ENCODE data around the gene KATNA1.
A peak's percentile ranks its signal among the peaks of the same experiment; 100 is the strongest.
"Not testable (repeated sequence)": the region's sequence is repeated elsewhere in the genome, so short reads cannot be mapped to it uniquely, and the experiment has no call there.

The KATNA1 gene

DNA sequence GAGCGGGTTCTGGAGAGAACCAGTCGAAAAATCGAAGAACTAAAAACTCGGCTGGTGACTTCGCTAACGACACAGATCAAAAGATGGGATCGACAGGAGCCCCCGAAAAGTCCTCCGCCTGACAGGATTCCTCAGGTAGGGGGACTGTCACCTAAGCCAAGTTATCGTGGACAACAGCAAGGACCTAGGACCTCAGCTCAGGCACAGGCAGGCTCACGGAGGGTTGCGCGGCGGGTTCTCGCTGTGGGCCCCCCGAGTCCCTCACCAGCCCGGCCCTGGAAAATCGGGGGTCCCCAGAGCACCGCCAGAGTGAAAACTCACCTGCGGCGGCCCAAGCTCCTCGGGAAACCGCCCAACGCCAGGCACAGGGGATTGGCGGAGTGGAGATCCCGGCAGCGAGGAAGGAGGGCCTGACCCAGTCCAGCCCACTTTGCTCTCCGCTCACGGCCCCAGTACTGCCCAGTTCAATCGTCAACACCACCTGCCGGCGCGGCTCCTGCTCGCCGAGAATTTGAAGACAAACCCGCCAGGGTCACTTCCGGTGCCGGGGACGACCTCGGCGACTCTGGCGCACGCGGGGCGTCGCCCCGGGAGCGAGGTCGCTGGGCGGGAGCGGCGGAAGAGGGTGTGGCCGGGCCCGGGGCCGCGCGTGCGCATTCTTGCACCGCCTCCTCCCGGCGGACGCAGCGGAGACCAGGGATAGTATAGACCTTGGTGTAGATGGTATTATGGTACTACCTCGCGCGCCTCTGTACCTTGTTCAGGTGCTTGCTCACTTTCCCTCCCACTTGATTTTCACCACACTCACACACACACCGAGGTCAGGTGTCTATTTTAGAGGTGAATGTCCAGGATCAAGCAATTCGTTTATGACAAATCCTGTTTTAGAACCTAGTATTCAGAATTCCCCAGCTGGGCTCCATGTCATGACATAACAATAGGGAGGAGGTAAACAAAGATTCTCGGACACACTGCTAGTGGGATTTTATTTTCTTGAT, at the start of gene KATNA1:
TSS of gene KATNA1 (minus strand) at position 567 of the 998 bp plus-strand sequence. CDS start 10,167 bp downstream, outside the sequence.
- DNase-seq, result peak; percentile 85 to 90

GRCh38 chr6:149698175-149698574, 49.7 kb upstream of the KATNA1 start:
- no peak for DNase-seq

- no peak for DNase-seq
Measured at GRCh38 chr6:149696901-149697300, 48.4 kb upstream of the KATNA1 start.

GRCh38 chr6:149694921-149695320, 46.4 kb upstream of the KATNA1 start:
- DNase-seq, result no peak

DNA sequence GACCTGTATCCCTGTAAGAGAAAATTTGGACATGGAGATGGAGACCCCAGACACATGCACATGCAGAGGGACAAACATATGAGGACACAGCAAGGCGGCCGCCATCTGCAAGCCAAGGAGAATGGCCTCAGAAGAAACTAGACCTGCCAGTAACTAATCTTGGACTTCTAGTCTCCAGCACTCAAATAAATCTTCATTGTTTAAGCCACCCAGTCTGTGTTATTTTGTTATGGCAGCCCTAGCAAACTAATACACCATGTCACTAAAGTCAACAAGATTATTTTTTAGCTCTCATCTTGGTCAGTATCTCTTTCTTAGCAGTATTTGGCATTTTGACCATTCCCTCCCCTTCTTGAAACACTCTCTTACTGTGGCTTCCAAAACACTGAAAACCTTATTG, 42.7 kb upstream of the KATNA1 start:
- no peak for DNase-seq

DNA sequence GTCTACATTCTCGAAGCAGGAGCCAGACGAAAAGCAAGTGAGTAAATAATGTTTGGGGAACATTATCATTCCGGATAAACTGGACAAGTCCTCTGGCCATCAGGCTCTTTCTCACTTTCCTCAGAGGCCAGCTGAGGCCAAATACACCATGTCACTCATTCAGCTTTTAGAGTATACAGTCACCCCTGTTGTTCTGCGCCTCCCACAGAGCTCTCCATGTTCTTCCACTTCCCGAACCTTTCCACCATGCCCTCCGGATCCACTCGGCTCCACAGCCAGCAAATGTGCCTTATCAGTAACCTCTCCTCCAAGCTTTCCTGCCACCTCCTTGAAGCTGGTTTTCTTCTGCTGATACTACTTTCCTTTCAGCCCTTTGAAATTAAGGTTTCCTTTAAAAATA, 37.7 kb upstream of the KATNA1 start:
- no peak for DNase-seq

DNA sequence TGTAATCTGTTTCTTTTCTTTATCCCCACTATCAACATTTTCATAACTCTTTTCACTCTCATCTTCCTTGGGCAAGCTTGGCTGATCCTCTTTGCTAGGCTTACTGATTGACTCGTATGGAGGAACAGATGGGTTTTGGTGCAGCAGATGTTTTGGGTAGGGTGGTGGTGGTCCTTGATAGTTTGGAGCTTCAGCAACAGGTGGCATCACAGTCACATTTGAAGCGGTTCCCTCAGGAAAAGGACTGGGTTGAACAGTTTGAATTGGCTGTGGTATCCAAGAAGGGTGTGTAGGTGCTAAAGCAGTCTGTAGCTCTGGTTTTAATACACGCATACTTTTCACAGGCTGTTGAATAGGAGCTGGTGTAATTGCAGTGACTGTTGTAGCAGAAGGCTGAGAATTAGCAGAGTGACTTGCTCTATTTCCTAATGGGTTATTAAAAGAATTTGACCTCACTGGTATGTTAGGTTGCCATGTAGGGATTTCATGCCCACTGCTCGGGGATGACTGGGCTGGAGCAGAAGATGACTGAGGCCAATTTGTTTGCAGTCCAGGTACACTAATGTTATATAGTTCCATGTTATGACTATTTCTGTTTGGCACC, 34.8 kb upstream of the KATNA1 start:
- no peak for DNase-seq

- DNase-seq, result not testable (repeated sequence)
Measured at GRCh38 chr6:149681845-149682244, 33.3 kb upstream of the KATNA1 start.

GRCh38 chr6:149681209-149681608, 32.7 kb upstream of the KATNA1 start:
- DNase-seq, result no peak

- no peak for DNase-seq
Measured at GRCh38 chr6:149680503-149680902, 32.0 kb upstream of the KATNA1 start.

DNA sequence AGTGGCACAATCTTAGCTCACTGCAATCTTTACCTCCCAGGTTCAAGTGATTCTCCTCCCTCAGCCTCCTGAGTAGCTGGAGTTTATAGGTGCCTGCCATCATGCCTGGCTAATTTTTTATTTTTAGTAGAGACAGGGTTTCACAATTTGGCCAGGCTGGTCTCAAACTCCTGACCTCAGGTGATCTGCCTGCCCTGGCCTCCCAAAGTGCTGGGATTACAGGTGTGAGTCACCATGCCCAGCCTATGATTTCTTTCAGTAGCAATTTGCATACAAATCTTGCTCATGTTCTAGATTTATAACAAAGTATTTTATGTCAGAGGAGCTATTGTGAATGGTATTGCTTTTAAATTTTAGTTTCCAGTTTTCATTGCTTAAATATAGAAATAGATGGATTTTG, 23.8 kb upstream of the KATNA1 start:
- DNase-seq, result not testable (repeated sequence)

DNA sequence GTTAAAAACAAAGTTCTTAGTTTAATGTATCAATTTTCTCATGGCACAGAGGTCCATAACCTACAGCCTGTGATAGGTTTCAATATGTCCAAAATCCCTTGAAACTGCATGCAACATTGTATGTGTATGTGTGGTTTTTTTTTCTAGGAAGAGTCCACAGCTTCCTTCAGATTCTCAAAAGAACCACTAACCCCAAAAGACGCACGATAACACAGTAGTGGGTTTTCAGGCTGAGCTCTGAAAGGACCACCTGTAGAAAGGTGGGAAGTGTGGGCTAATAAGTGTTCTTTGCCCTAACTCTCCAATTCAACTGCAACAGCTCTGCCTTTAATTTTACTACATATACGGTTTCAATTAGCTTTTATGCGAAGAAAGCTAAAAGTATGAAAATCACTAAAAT, 11.5 kb upstream of the KATNA1 start:
- DNase-seq, result no peak

DNA sequence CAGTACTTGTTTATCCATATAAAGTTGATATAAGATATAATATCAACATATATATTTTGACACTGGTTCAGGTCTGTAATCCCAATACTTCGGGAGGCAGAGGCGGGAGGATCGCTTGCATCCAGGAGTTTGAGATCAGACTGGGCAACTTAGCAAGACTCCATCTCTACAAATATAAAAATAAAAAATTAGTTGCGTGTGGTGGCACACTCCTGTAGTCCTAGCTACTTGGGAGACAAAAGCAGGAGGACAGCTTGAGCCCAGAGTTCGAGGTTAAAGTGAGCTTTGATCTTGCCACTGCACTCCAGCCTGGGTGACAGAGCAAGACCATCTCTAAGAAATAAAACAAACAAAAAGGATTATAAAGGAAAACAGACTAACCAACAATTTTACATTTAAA, 8.9 kb upstream of the KATNA1 start:
- no peak for DNase-seq

GRCh38 chr6:149651056-149651455, 2.5 kb upstream of the KATNA1 start:
- no peak for DNase-seq

DNA sequence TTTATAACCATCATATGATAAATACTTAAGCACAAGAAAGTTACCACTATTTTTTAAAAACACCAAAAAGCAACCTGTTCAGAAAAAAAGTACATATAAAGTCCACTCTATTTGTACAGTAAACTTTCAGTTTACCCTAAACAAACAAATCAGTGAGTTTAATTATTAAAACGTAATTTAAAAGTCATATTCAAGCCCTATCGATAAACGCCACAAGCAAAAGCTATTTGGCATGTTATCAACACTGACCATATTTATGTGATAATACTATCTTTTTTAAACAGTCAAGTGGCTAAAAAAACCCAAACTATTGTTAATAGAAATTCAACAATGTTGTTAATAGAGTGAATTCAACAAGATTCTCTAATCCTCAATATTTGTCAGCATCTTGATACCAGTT, 1.9 kb downstream of the KATNA1 start:
- DNase-seq, result no peak

DNA sequence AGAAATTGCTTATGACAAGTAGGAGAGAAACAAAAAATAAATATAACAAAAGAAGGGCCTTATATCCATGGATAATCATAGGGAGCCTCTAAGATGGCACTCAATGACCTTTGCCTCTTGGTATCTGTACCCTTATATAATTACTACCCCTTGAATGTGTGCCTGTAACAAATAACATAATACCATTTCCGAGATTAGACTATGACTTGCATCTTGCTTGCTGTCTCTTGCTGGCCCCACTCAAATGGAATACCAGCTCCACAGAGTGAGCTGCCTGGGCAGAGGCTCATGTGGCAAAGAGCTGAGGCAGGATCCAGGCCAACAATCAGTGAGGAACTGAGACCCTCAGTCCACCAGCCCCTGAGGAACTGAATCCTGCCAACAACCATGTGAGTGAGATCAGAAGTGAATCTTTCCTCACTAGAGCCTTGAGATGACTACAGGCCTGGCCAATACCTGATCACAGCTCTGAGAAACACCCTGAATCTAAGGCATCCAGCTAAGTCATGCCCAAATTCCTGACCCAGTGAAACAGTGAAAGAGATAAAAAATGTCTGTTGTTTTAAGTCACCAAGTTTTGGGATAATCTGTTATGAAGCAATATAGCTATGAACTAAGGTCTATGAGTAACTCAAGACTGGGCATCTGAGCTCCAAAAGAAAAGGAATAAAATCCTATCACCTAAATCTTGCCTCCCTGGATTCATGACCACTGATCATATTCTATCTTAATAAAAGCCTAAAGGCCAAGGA, 5.5 kb downstream of the KATNA1 start:
- DNase-seq, result no peak

DNA sequence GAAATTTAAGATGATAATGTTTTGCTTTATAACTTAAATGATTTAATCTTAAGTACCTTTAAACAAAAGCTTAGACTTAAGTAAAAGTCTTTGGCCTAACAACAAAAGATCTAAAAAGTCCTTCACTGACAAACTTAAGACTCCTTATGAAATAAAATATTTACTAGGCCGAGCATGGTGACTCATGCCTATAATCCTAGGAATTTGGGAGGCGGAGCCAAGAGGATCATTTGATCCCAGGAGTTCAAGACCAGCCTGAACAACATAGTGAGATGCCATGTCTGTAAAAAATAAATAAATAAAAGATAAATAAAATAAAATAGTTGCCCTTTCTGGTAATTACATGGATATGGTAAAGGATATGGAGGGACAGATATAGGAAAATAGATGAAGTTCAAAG, 12.4 kb downstream of the KATNA1 start:
- DNase-seq, result no peak

- DNase-seq, result no peak
Measured at GRCh38 chr6:149634315-149634714, 14.2 kb downstream of the KATNA1 start.

- no peak for DNase-seq
Measured at GRCh38 chr6:149628875-149629510, 19.5 kb downstream of the KATNA1 start.

DNA sequence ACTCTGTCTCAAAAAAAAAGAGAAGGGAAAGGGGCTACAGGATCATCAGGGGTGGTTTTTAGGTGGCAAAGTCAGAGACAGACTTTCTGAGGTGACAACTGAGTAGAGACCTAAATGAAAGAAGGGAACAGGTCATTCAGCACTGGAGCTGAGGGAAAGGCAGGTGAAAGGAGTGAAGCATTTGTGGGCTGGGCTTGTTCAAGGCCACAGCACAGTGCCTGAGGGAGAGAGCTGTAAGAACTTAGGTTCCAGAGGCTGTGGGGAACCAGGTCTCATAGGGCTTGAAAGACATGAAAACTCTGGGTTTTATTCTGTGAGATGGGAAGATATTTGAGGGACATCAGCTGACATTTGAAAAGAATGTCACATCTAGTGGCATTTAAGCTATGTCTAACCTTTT, 20.8 kb downstream of the KATNA1 start:
- DNase-seq, result no peak

- no peak for DNase-seq
Measured at GRCh38 chr6:149615805-149616204, 32.7 kb downstream of the KATNA1 start.

GRCh38 chr6:149614337-149614736, 34.2 kb downstream of the KATNA1 start:
- DNase-seq, result no peak
